HEK293 (cell line): ENCODE data around the gene CRYGN.

Experiments
- CTCF ChIA-PET: fragments of 350-600 bp; formaldehyde crosslinking; extraction: SDS; loops from one replicate; lab custom pipeline; 2021; ENCODE audit warnings: antibody characterized with exemption; lab: Yijun Ruan, JAX
- POLR2A ChIA-PET: fragments of 300-600 bp; formaldehyde crosslinking; extraction: SDS; loops from one replicate; lab custom pipeline; 2020; ENCODE audit warnings: antibody characterized with exemption, inconsistent platforms; lab: Yijun Ruan, JAX
- H3K27ac ChIP-seq: fragments of 200-500 bp; sonication (Bioruptor generic); 2 replicates; pipeline ENCODE4 v1.5.1; 2014; ENCODE audit warnings: low read depth, low read length, control low read depth, inconsistent platforms; ENCODE audit errors: extremely low read depth
- H3K36me3 ChIP-seq, 2 experiments: fragments of 200-500 bp in 1 of 2; sonication (Bioruptor generic) in 1 of 2; 1 replicate in 1 of 2; 2 replicates in 1 of 2; pipeline ENCODE4 v1.5.1; 2014 to 2017; ENCODE audit warnings: inconsistent platforms in 2 of 2, low read length in 2 of 2; ENCODE audit not compliant: control insufficient read depth in 2 of 2, insufficient read depth in 1 of 2
- H3K4me1 ChIP-seq: fragments of 200-500 bp; sonication (Bioruptor generic); 2 replicates; pipeline ENCODE4 v1.5.1; 2014; ENCODE audit warnings: mild to moderate bottlenecking, low read length, inconsistent platforms; ENCODE audit not compliant: control insufficient read depth, insufficient read depth
- H3K4me3 ChIP-seq: 2 replicates; pipeline ENCODE4 v1.5.1; 2011; ENCODE audit warnings: low read depth, mild to moderate bottlenecking, control low read depth, low read length, moderate library complexity
- H3K9me3 ChIP-seq: fragments of 200-500 bp; sonication (Bioruptor generic); 2 replicates; pipeline ENCODE4 v1.5.1; 2014; ENCODE audit warnings: low read depth, low read length, inconsistent platforms; ENCODE audit not compliant: control insufficient read depth, insufficient read depth
- KLF16 ChIP-seq: fragments of 450-650 bp; formaldehyde crosslinking; IDR thresholded peaks from 2 replicates; pipeline ENCODE4 v1.5.1; 2017; ENCODE audit warnings: missing biosample characterization, missing genetic modification characterization
- KLF17 ChIP-seq: fragments of 450-650 bp; formaldehyde crosslinking; IDR thresholded peaks from 2 replicates; pipeline ENCODE4 v1.5.1; 2016; ENCODE audit warnings: missing biosample characterization, missing genetic modification characterization
- OVOL3 ChIP-seq: fragments of 450-650 bp; formaldehyde crosslinking; IDR thresholded peaks from 2 replicates; pipeline ENCODE4 v1.5.1; 2016; ENCODE audit warnings: missing biosample characterization, missing genetic modification characterization
- ZBTB20 ChIP-seq: fragments of 450-650 bp; formaldehyde crosslinking; IDR thresholded peaks from 2 replicates; pipeline ENCODE4 v1.5.1; 2016; ENCODE audit warnings: missing biosample characterization, missing genetic modification characterization
- ZBTB49 ChIP-seq: fragments of 450-650 bp; formaldehyde crosslinking; IDR thresholded peaks from 2 replicates; pipeline ENCODE4 v1.5.1; 2016; ENCODE audit warnings: missing biosample characterization, missing genetic modification characterization, low read depth
- ZEB2 ChIP-seq: fragments of 450-650 bp; formaldehyde crosslinking; IDR thresholded peaks from 2 replicates; pipeline ENCODE4 v1.5.1; 2016; ENCODE audit warnings: missing biosample characterization, missing genetic modification characterization
- ZFP69B ChIP-seq: fragments of 450-650 bp; formaldehyde crosslinking; IDR thresholded peaks from 2 replicates; pipeline ENCODE4 v1.5.1; 2016; ENCODE audit warnings: missing biosample characterization, missing genetic modification characterization
- ZNF155 ChIP-seq: fragments of 450-650 bp; formaldehyde crosslinking; IDR thresholded peaks from 2 replicates; pipeline ENCODE4 v1.5.1; 2016; ENCODE audit warnings: missing biosample characterization, missing genetic modification characterization
- ZNF157 ChIP-seq: fragments of 450-650 bp; formaldehyde crosslinking; IDR thresholded peaks from 2 replicates; pipeline ENCODE4 v1.5.1; 2016; ENCODE audit warnings: missing biosample characterization, missing genetic modification characterization
- ZNF221 ChIP-seq: fragments of 450-650 bp; formaldehyde crosslinking; IDR thresholded peaks from 2 replicates; pipeline ENCODE4 v1.5.1; 2017; ENCODE audit warnings: missing biosample characterization, missing genetic modification characterization, borderline replicate concordance
- ZNF24 ChIP-seq: fragments of 450-650 bp; formaldehyde crosslinking; IDR thresholded peaks from 2 replicates; pipeline ENCODE4 v1.5.1; 2016; ENCODE audit warnings: missing biosample characterization, missing genetic modification characterization
- ZNF280C ChIP-seq: fragments of 450-650 bp; formaldehyde crosslinking; IDR thresholded peaks from 2 replicates; pipeline ENCODE4 v1.5.1; 2016; ENCODE audit warnings: missing biosample characterization, missing genetic modification characterization
- ZNF335 ChIP-seq: fragments of 450-650 bp; formaldehyde crosslinking; conservative IDR thresholded peaks from 2 replicates; pipeline ENCODE4 v1.5.1; 2016; ENCODE audit warnings: missing biosample characterization, missing genetic modification characterization
- ZNF398 ChIP-seq: fragments of 450-650 bp; formaldehyde crosslinking; IDR thresholded peaks from 2 replicates; pipeline ENCODE4 v1.5.1; 2017; ENCODE audit warnings: missing biosample characterization, missing genetic modification characterization
- ZNF514 ChIP-seq: fragments of 450-650 bp; formaldehyde crosslinking; IDR thresholded peaks from 2 replicates; pipeline ENCODE4 v1.5.1; 2016; ENCODE audit warnings: missing biosample characterization, missing genetic modification characterization
- ZNF621 ChIP-seq: fragments of 450-650 bp; formaldehyde crosslinking; IDR thresholded peaks from 2 replicates; pipeline ENCODE4 v1.5.1; 2017; ENCODE audit warnings: missing biosample characterization, missing genetic modification characterization
- ZNF670 ChIP-seq: fragments of 450-650 bp; formaldehyde crosslinking; IDR thresholded peaks from 2 replicates; pipeline ENCODE4 v1.5.1; 2016; ENCODE audit warnings: missing biosample characterization, missing genetic modification characterization, low read depth
- ZNF776 ChIP-seq: fragments of 450-650 bp; formaldehyde crosslinking; IDR thresholded peaks from 2 replicates; pipeline ENCODE4 v1.5.0; 2017; ENCODE audit warnings: missing biosample characterization, missing genetic modification characterization, borderline replicate concordance
- ZNF777 ChIP-seq: fragments of 450-650 bp; formaldehyde crosslinking; IDR thresholded peaks from 2 replicates; pipeline ENCODE4 v1.5.1; 2017; ENCODE audit warnings: missing biosample characterization, missing genetic modification characterization, borderline replicate concordance
- ZSCAN30 ChIP-seq: fragments of 450-650 bp; IDR thresholded peaks from 2 replicates; pipeline ENCODE4 v1.5.1; 2018; ENCODE audit warnings: missing biosample characterization, mild to moderate bottlenecking, missing genetic modification characterization, moderate library complexity
- ZSCAN5A ChIP-seq: fragments of 450-650 bp; formaldehyde crosslinking; IDR thresholded peaks from 2 replicates; pipeline ENCODE4 v1.5.1; 2016; ENCODE audit warnings: missing biosample characterization, missing genetic modification characterization

Gene CRYGN

GRCh38 chr7:151451626-151452571 lies 12.0 kb upstream of the CRYGN start (continued):
- TF ChIP-seq KLF17 (tag by site-specific recombination) (no peak), ZFP69B (no peak), ZNF335 (tag by site-specific recombination) (no peak)
- TF ChIP-seq, all 188 proteins: peak for 0

GRCh38 chr7:151451156-151451555 lies 11.2 kb upstream of the CRYGN start:
- CTCF ChIA-PET: interaction anchor here (0.6 to 0.9 kb wide), 4 partner anchors 9 to 85 kb away, joined by 3 to 5 read pairs (median 4); no protein-coding TSS in a partner anchor
- no peak overlapping the region for H3K4me3 ChIP-seq
- TF ChIP-seq ZSCAN5A (tag by site-specific recombination): no peak
- no peak for TF ChIP-seq ZNF621 (tag by site-specific recombination)
- TF ChIP-seq ZNF24 (tag by site-specific recombination): no peak
- TF ChIP-seq ZNF155: no peak
- no peak for TF ChIP-seq ZBTB49 (tag by site-specific recombination)
- no peak for TF ChIP-seq ZNF221 (tag by site-specific recombination)
- no peaks in the 10 kb centered on the region for H3K9me3 ChIP-seq
- POLR2A ChIA-PET: no interaction called here
- no peaks in the 10 kb centered on the region for H3K4me1 ChIP-seq
- no peak overlapping the region for H3K27ac ChIP-seq
- H3K36me3 ChIP-seq: no peaks in the 10 kb centered on the region

GRCh38 chr7:151449990-151450389 lies 10.0 kb upstream of the CRYGN start:
- CTCF ChIA-PET: interaction anchor here (2.3 kb wide), 1 partner anchor 81 kb away, joined by 7 read pairs; no protein-coding TSS in a partner anchor
- Histone ChIP-seq H3K36me3 (no peaks in the 10 kb centered on the region), H3K9me3 (no peaks in the 10 kb centered on the region), H3K4me1 (no peaks in the 10 kb centered on the region), H3K27ac (no peak overlapping the region), H3K4me3 (no peak overlapping the region)
- POLR2A ChIA-PET: no interaction called here
- TF ChIP-seq ZSCAN30 (no peak), KLF16 (tag by site-specific recombination) (no peak), ZBTB20 (tag by site-specific recombination) (no peak), ZNF398 (tag by site-specific recombination) (no peak), ZNF157 (no peak), ZNF280C (tag by site-specific recombination) (no peak), ZNF777 (tag by site-specific recombination) (no peak), ZNF514 (tag by site-specific recombination) (no peak), OVOL3 (no peak), ZNF776 (tag by site-specific recombination) (no peak), ZNF670 (no peak), ZEB2 (tag by site-specific recombination) (no peak)
